ENCODE measurements around the gene RXRB. TPM values are rescaled to one million over a fixed set of nuclear protein-coding genes. Genes with fewer than 3 reads are reported as not detected.

RXRB gene
- total and polyA plus RNA-seq, 2 of the 13 experiments (the other 11 are each of a cell fraction or from before 2014, with no cell fraction given), result 26.7 to 55.7 TPM

DNA sequence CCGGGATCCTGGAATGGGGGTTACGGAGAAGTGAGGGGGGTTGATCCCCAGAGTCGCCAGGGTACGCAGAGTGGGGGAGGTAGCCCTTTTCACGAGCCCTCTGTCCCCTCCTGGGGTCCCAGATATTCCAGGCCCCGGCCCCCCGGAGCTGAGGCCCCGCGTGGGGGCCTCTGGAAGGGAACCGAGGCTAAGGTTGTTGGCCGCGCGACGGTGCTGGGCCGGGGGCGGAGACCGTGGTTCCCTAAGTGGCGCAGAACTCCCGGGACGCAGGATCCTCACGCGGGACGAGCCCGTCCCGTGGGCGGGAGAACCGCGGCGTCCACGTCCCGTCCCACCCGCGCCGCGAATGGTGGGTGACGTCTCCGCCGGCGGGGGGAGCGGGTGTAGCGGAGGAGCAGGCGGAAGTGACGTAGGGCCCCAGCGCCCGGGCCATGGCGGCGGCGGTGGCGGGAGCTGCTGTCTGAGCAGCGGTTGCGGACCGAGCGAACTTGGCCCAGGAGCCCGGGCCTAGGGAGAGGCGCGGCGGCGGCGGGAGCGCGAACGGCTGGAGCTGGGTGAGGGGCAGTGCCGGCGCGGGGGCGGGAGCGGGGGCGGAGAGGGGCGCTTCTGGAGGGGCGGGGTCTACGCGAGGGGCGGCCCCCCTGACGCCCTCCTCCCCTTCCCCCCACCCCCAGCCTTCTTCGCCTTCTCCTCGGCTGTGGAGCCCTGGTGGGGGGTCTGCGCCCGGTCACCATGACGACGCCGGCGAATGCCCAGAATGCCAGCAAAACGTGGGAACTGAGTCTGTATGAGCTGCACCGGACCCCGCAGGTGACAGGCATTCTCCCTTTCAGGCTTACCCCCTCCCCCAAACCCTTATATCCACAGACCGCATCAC lies 7.9 kb upstream of the RXRB start, which contains the start of gene RING1 (continued):
- TF ChIP-seq TFDP2 (CRISPR knock-in tag; IDR thresholded peaks at IDR 0.05), result peak; percentile 82
- TF ChIP-seq ASH2L (IDR thresholded peaks at IDR 0.05; ENCODE audit: insufficient read length, low read depth, low read length), result peak; percentile 72
- no peak for TF ChIP-seq ZFP82 (CRISPR knock-in tag; IDR thresholded peaks at IDR 0.05; ENCODE audit: borderline replicate concordance)
- TF ChIP-seq, protein P1, sequence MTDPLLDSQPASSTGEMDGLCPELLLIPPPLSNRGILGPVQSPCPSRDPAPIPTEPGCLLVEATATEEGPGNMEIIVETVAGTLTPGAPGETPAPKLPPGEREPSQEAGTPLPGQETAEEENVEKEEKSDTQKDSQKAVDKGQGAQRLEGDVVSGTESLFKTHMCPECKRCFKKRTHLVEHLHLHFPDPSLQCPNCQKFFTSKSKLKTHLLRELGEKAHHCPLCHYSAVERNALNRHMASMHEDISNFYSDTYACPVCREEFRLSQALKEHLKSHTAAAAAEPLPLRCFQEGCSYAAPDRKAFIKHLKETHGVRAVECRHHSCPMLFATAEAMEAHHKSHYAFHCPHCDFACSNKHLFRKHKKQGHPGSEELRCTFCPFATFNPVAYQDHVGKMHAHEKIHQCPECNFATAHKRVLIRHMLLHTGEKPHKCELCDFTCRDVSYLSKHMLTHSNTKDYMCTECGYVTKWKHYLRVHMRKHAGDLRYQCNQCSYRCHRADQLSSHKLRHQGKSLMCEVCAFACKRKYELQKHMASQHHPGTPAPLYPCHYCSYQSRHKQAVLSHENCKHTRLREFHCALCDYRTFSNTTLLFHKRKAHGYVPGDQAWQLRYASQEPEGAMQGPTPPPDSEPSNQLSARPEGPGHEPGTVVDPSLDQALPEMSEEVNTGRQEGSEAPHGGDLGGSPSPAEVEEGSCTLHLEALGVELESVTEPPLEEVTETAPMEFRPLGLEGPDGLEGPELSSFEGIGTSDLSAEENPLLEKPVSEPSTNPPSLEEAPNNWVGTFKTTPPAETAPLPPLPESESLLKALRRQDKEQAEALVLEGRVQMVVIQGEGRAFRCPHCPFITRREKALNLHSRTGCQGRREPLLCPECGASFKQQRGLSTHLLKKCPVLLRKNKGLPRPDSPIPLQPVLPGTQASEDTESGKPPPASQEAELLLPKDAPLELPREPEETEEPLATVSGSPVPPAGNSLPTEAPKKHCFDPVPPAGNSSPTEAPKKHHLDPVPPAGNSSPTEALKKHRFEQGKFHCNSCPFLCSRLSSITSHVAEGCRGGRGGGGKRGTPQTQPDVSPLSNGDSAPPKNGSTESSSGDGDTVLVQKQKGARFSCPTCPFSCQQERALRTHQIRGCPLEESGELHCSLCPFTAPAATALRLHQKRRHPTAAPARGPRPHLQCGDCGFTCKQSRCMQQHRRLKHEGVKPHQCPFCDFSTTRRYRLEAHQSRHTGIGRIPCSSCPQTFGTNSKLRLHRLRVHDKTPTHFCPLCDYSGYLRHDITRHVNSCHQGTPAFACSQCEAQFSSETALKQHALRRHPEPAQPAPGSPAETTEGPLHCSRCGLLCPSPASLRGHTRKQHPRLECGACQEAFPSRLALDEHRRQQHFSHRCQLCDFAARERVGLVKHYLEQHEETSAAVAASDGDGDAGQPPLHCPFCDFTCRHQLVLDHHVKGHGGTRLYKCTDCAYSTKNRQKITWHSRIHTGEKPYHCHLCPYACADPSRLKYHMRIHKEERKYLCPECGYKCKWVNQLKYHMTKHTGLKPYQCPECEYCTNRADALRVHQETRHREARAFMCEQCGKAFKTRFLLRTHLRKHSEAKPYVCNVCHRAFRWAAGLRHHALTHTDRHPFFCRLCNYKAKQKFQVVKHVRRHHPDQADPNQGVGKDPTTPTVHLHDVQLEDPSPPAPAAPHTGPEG (CRISPR knock-in tag; IDR thresholded peaks at IDR 0.05), result no peak
- TF ChIP-seq IRF9 (CRISPR knock-in tag; IDR thresholded peaks at IDR 0.05; ENCODE audit: borderline replicate concordance), result peak; percentile 91; the same call in 1 of the 2 replicates
- TF ChIP-seq ZFP37 (CRISPR knock-in tag; IDR thresholded peaks at IDR 0.05; ENCODE audit: borderline replicate concordance), result no peak
- no peak for TF ChIP-seq ZNF660 (CRISPR knock-in tag; IDR thresholded peaks at IDR 0.05; ENCODE audit: borderline replicate concordance, low read depth)
- TF ChIP-seq HNRNPLL (IDR thresholded peaks at IDR 0.05; ENCODE audit: low read depth, low read length, poor library complexity, severe bottlenecking), result peak; percentile 66
- TF ChIP-seq TARDBP (CRISPR knock-in tag; IDR thresholded peaks at IDR 0.05), result no peak
- TF ChIP-seq GABPA (IDR thresholded peaks at IDR 0.05; ENCODE audit: low read depth, low read length), result no peak
- no peak for TF ChIP-seq GABPA (CRISPR knock-in tag; IDR thresholded peaks at IDR 0.05; ENCODE audit: low read depth)
- peak; percentile 93 for TF ChIP-seq CCDC6 (CRISPR knock-in tag; IDR thresholded peaks at IDR 0.05)
- TF ChIP-seq TAF15 (IDR thresholded peaks at IDR 0.05; ENCODE audit: low read depth, low read length, poor library complexity, severe bottlenecking), result no peak
- no peak for TF ChIP-seq ZXDC (CRISPR knock-in tag; IDR thresholded peaks at IDR 0.05)
- peak; percentile 89 for TF ChIP-seq ZNF749 (CRISPR knock-in tag; IDR thresholded peaks at IDR 0.05; ENCODE audit: borderline replicate concordance)
